Psoas muscle (tissue), 8 donors: ENCODE data around the gene FUZ. TPM values are rescaled to one million over a fixed set of nuclear protein-coding genes. Genes with fewer than 3 reads are reported as not detected.
A peak's percentile ranks its signal among the peaks of the same experiment; 100 is the strongest.

ENCODE experiments used
- ATAC-seq, 4 donors: fragments of 200-7000 bp; cut with Tn5 transposase; one replicate each; pipeline ENCODE4 v1.9.1; 2020; ENCODE audit warnings: moderate library complexity in 3 of 4, mild to moderate bottlenecking in 2 of 4
- DNase-seq, 2 donors: peaks; one replicate each; pipeline ENCODE4 v3.0.0-alpha.2; 2020
- H3K27ac ChIP-seq: fragments of 200-600 bp; one replicate; pipeline ENCODE4 v1.8.0; 2022
- H3K27me3 ChIP-seq, 3 donors: fragments of 200-600 bp in 1 of 3; one replicate each; pipeline versions ENCODE4 v1.6.1 to v1.8.0; 2013 to 2022; ENCODE audit warnings: low read length in 2 of 3, mild to moderate bottlenecking in 2 of 3, moderate library complexity in 1 of 3; ENCODE audit not compliant: insufficient read depth in 3 of 3
- H3K36me3 ChIP-seq, 2 donors: fragments of 200-600 bp in 1 of 2; one replicate each; pipeline versions ENCODE4 v1.6.1 to v1.8.0; 2013 to 2022; ENCODE audit warnings: low read depth in 1 of 2, mild to moderate bottlenecking in 1 of 2, moderate library complexity in 1 of 2; ENCODE audit not compliant: insufficient read depth in 1 of 2
- H3K4me1 ChIP-seq: fragments of 200-600 bp; one replicate; pipeline ENCODE4 v1.8.0; 2022
- H3K4me3 ChIP-seq: fragments of 200-600 bp; one replicate; pipeline ENCODE4 v1.8.0; 2022; ENCODE audit warnings: mild to moderate bottlenecking
- H3K9me3 ChIP-seq: fragments of 200-600 bp; one replicate; pipeline ENCODE4 v1.8.0; 2022
- WGBS, 3 donors: extraction: QIAGEN DNeasy Blood & Tissue Kit; methylation state at CpG; one replicate each; pipeline versions ENCODE4 v1.1.6 to v1.1.7; 2013; 5-methylcytosine and 5-hydroxymethylcytosine counted together
- intact Hi-C, 2 donors: fragments of 100-400 bp; cut with DNase I; formaldehyde crosslinking; loops; one replicate each; pipeline versions ENCODE4 v1.11.0 to v1.14.2; 2022
- polyA plus RNA-seq, 3 donors: library from polyadenylated mRNA; stranded (reverse); fragments of 200-250 nt; gene quantifications; one replicate each; pipeline ENCODE4 v1.2.3, GENCODE V29; 2013
- total RNA-seq, 4 donors: library from RNA; stranded (reverse); fragmentation: NEBNext Ultra II Directional in 2 of 4; extraction: Animal tissue kit (Norgen Biotek cat#: 25700) in 2 of 4; gene quantifications; one replicate each; pipeline versions ENCODE4 v1.2.1 to v1.2.4, GENCODE V29; 2021 to 2023
- TF ChIP-seq, protein P1 (sequence below): fragments of 200-600 bp; IDR thresholded peaks from one replicate; pipeline ENCODE4 v1.8.0; 2022; ENCODE audit warnings: antibody characterized with exemption
- donor health status: healthy with polysubstance abuse.
- donor health status: DM: no; HTN: no; CAD: no; lungs with moderate emphysema.
- donor health status: Bipolar disorder and iron deficiency.
- donor health status: healthy.
- donor health status: DM: yes; HTN: yes; CAD: no.
- donor health status: DM: no; HTN: no; CAD: no.
- donor health status: DM: no; HTN: no; CAD: no.
- donor health status: DM: yes; HTN: yes; CAD: no.

FUZ gene
- total and polyA plus RNA-seq, 7 donors, result 15.9 to 38.8 (median 25.5) TPM

DNA sequence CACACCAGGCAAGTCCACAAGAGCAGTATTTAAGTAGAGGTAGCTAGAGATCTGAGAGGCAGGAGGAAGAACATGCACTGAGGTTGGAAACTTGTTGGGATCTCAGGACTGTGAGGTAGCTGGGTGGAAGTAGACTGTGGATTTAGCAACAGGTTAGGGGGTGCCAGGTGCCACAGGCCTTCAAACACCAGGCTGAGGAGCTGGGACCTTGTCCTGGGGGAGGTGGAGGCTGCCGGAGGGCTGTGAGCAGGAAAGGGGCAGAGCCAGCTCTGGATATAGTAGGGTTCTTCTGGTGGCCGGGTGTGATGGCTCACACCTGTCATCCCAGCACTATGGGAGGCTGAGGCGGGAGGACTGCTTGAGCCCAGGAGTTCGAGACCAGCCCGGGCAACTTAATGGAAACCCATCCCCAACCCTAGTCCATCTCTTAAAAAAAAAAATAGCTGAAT, 3.1 kb downstream of the FUZ start:
- ATAC-seq (no peak), DNase-seq (no peak)
- H3K36me3 ChIP-seq, result peaks cover 0 to 27% of the 10 kb centered on the region in 2 donors
- no peaks in the 10 kb centered on the region for H3K27me3 ChIP-seq
- H3K9me3 ChIP-seq, result no peaks in the 10 kb centered on the region
- intact Hi-C loops, result loop anchor here in 1 of 2 donors (5.0 to 10.0 kb wide), 4 partner anchors 43 to 315 kb away; partner anchors contain the start of genes ADM5, AP2A1 and RPS11
- WGBS, 3 donors, result 67 to 85% (median 84%) methylated on average over 4 to 5 of the region's 5 CpGs
- peaks cover 11% of the 10 kb centered on the region for H3K4me1 ChIP-seq
- peak overlapping the region; percentile 90 for H3K4me3 ChIP-seq
- TF ChIP-seq, protein P1, sequence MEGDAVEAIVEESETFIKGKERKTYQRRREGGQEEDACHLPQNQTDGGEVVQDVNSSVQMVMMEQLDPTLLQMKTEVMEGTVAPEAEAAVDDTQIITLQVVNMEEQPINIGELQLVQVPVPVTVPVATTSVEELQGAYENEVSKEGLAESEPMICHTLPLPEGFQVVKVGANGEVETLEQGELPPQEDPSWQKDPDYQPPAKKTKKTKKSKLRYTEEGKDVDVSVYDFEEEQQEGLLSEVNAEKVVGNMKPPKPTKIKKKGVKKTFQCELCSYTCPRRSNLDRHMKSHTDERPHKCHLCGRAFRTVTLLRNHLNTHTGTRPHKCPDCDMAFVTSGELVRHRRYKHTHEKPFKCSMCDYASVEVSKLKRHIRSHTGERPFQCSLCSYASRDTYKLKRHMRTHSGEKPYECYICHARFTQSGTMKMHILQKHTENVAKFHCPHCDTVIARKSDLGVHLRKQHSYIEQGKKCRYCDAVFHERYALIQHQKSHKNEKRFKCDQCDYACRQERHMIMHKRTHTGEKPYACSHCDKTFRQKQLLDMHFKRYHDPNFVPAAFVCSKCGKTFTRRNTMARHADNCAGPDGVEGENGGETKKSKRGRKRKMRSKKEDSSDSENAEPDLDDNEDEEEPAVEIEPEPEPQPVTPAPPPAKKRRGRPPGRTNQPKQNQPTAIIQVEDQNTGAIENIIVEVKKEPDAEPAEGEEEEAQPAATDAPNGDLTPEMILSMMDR, result no peak
- peak overlapping the region; percentile 88 for H3K27ac ChIP-seq

GRCh38 chr19:49809160-49809940, 3.7 kb downstream of the FUZ start:
- TF ChIP-seq, protein P1, result peak; percentile 27
- peaks cover 11% of the 10 kb centered on the region for H3K4me1 ChIP-seq
- peaks cover 0 to 33% of the 10 kb centered on the region in 2 donors for H3K36me3 ChIP-seq
- H3K27ac ChIP-seq, result peak overlapping the region; percentile 88
- no peaks in the 10 kb centered on the region for H3K27me3 ChIP-seq
- H3K9me3 ChIP-seq, result no peaks in the 10 kb centered on the region
- peak; percentile 72 to 85 for DNase-seq
- WGBS, 3 donors, result 3 to 6% (median 4%) methylated on average over 34 to 50 of the region's 50 CpGs
- intact Hi-C loops, result loop anchor here in 1 of 2 donors (5.0 to 10.0 kb wide), 3 partner anchors 42 to 125 kb away; partner anchors contain the start of genes ADM5 and AP2A1
- peak; percentile 54 to 68 (median 64) for ATAC-seq
- H3K4me3 ChIP-seq, result peak overlapping the region; percentile 90

DNA sequence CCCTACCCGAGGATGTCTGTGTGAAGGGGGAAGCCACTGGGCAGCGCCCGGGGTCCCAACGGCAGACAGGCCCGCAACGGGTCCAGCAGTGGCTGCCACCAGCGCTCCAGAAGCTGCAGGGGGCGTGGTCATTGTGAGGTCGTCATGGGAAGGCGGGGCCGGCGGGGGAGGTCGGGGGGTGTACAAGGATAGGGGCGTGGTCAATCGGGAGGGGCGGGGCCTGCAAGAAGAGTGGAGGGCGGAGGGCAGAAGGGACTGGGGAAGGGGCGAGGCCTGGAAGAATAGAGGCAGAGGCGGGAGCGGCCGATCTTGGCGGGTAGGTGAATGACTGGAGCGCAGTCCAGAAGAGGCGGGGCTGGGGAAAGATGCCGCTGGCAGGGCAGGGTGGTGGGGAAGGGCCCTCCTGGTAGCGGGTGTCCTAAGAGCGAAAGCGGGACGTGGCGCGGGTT, 4.4 kb downstream of the FUZ start:
- DNase-seq (peak; percentile 95 to 96), ATAC-seq (peak; percentile 73 to 81 (median 77))
- Histone ChIP-seq H3K4me3 (peak overlapping the region; percentile 90), H3K36me3 (peaks cover 0 to 37% of the 10 kb centered on the region in 2 donors), H3K4me1 (peaks cover 11% of the 10 kb centered on the region), H3K27me3 (no peaks in the 10 kb centered on the region), H3K9me3 (no peaks in the 10 kb centered on the region), H3K27ac (peak overlapping the region; percentile 88)
- 0 to 4% (median 2%) methylated on average over 26 to 31 of the region's 31 CpGs for WGBS, 3 donors
- intact Hi-C loops, result loop anchor here in 1 of 2 donors (5.0 to 10.0 kb wide), 3 partner anchors 41 to 124 kb away; partner anchors contain the start of genes ADM5 and AP2A1
- TF ChIP-seq, protein P1, result no peak

DNA sequence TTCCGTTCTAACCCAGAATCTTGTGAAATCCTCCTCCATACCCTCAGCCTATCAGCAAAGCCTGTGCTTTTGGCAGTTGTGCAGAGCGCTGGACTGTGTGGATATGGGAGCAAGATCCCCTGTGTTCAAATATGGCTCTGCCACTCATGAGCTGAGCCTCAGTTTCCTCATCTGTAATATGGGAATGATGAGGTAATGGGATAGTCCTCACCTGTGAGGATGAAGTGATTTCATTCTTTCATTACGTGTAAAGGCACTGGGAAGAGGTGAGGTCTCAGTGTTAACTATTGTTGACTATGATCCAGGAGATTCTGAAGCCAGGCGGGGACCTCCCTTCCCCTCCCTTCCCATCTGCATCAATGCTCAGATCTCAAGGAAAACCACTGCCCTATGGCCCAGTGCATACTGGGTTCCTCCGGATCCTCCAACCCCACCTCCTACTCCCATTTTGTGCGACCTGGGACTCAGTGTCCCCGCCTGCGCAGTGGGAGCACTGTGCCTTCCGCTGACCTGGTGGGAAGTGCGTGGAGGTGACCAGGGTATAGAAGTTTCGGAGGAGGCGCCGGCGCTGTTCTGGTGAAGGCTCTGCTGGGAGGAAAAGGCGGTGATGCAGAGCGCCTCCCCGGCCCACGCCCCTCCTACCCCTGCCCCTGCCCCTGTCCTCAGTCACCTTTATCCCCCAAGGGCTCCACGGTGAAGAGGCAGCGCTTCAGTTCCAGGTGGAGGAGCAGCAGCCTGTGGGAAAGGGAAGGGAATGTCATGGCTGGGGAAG, 5.0 kb downstream of the FUZ start:
- Histone ChIP-seq H3K36me3 (peaks cover 0 to 44% of the 10 kb centered on the region in 2 donors), H3K4me3 (peak overlapping the region; percentile 90), H3K9me3 (no peaks in the 10 kb centered on the region), H3K27ac (peak overlapping the region; percentile 88), H3K27me3 (no peaks in the 10 kb centered on the region), H3K4me1 (peaks cover 11% of the 10 kb centered on the region)
- TF ChIP-seq, protein P1, result no peak
- ATAC-seq (no peak), DNase-seq (no peak)
- intact Hi-C loops, result loop anchor here in 1 of 2 donors (5.0 to 10.0 kb wide), 3 partner anchors 41 to 123 kb away; partner anchors contain the start of genes ADM5 and AP2A1
- WGBS, 3 donors, result 82 to 84% (median 83%) methylated on average over 17 to 20 of the region's 20 CpGs
